ENCODE data around the gene SPAG17.

Gene SPAG17

GRCh38 chr1:118039170-118039569 is 145.9 kb downstream of the SPAG17 start:
- WGBS, 2 experiments (ENCODE audit: insufficient coverage in 2 of 2): no CpG with 5 or more reads among the region's 3 CpGs

GRCh38 chr1:118032883-118033282 is 152.1 kb downstream of the SPAG17 start:
- no peak overlapping the region for H3K4me3 ChIP-seq (ENCODE audit: extremely low read depth, insufficient read depth, low read length, poor library complexity, severe bottlenecking)
- H3K9me3 ChIP-seq (ENCODE audit: control insufficient read depth, low read length): no peaks in the 10 kb centered on the region
- H3K36me3 ChIP-seq (ENCODE audit: control insufficient read depth, insufficient read depth, low read length): no peaks in the 10 kb centered on the region
- H3K4me1 ChIP-seq (ENCODE audit: control insufficient read depth, insufficient read depth, low read length, poor library complexity, severe bottlenecking): no peaks in the 10 kb centered on the region
- 89 to 100% methylated on average over 1 of the region's 1 CpG for whole genome bisulfite sequencing, 2 experiments (ENCODE audit: insufficient coverage in 2 of 2)
- no peak overlapping the region for H3K27ac ChIP-seq (ENCODE audit: low read depth, low read length, severe bottlenecking)

More at GRCh38 chr1:118039170-118039569, 145.9 kb downstream of the SPAG17 start:
- H3K4me3 ChIP-seq (ENCODE audit: extremely low read depth, insufficient read depth, low read length, poor library complexity, severe bottlenecking): no peak overlapping the region
- H3K36me3 ChIP-seq (ENCODE audit: control insufficient read depth, insufficient read depth, low read length): no peaks in the 10 kb centered on the region
- H3K9me3 ChIP-seq (ENCODE audit: control insufficient read depth, low read length): no peaks in the 10 kb centered on the region
- H3K27ac ChIP-seq (ENCODE audit: low read depth, low read length, severe bottlenecking): no peak overlapping the region
- no peaks in the 10 kb centered on the region for H3K4me1 ChIP-seq (ENCODE audit: control insufficient read depth, insufficient read depth, low read length, poor library complexity, severe bottlenecking)

GRCh38 chr1:118028267-118028666 is 156.8 kb downstream of the SPAG17 start:
- Histone ChIP-seq H3K4me1 (ENCODE audit: control insufficient read depth, insufficient read depth, low read length, poor library complexity, severe bottlenecking) (no peaks in the 10 kb centered on the region), H3K4me3 (ENCODE audit: extremely low read depth, insufficient read depth, low read length, poor library complexity, severe bottlenecking) (no peak overlapping the region), H3K36me3 (ENCODE audit: control insufficient read depth, insufficient read depth, low read length) (no peaks in the 10 kb centered on the region), H3K27ac (ENCODE audit: low read depth, low read length, severe bottlenecking) (no peak overlapping the region), H3K9me3 (ENCODE audit: control insufficient read depth, low read length) (no peaks in the 10 kb centered on the region)
- WGBS, 2 experiments (ENCODE audit: insufficient coverage in 2 of 2): 75 to 77% methylated on average over 1 of the region's 1 CpG

GRCh38 chr1:118023199-118023598 is 161.8 kb downstream of the SPAG17 start:
- Histone ChIP-seq H3K4me3 (ENCODE audit: extremely low read depth, insufficient read depth, low read length, poor library complexity, severe bottlenecking) (no peak overlapping the region), H3K27ac (ENCODE audit: low read depth, low read length, severe bottlenecking) (no peak overlapping the region), H3K9me3 (ENCODE audit: control insufficient read depth, low read length) (no peaks in the 10 kb centered on the region), H3K36me3 (ENCODE audit: control insufficient read depth, insufficient read depth, low read length) (no peaks in the 10 kb centered on the region), H3K4me1 (ENCODE audit: control insufficient read depth, insufficient read depth, low read length, poor library complexity, severe bottlenecking) (no peaks in the 10 kb centered on the region)
- 58 to 60% methylated on average over 2 to 3 of the region's 3 CpGs for WGBS, 2 experiments (ENCODE audit: insufficient coverage in 2 of 2)

- no peaks in the 10 kb centered on the region for H3K9me3 ChIP-seq (ENCODE audit: control insufficient read depth, low read length)
- H3K36me3 ChIP-seq (ENCODE audit: control insufficient read depth, insufficient read depth, low read length): no peaks in the 10 kb centered on the region
- no CpG with 5 or more reads among the region's 1 CpG for WGBS, 2 experiments (ENCODE audit: insufficient coverage in 2 of 2)
- H3K4me1 ChIP-seq (ENCODE audit: control insufficient read depth, insufficient read depth, low read length, poor library complexity, severe bottlenecking): no peaks in the 10 kb centered on the region
- H3K27ac ChIP-seq (ENCODE audit: low read depth, low read length, severe bottlenecking): no peak overlapping the region
- H3K4me3 ChIP-seq (ENCODE audit: extremely low read depth, insufficient read depth, low read length, poor library complexity, severe bottlenecking): no peak overlapping the region
These were observed 163.4 kb downstream of the SPAG17 start for GRCh38 chr1:118021668-118022067.

- WGBS, 2 experiments (ENCODE audit: insufficient coverage in 2 of 2): no CpG with 5 or more reads among the region's 1 CpG
- H3K27ac ChIP-seq (ENCODE audit: low read depth, low read length, severe bottlenecking): no peak overlapping the region
- no peaks in the 10 kb centered on the region for H3K9me3 ChIP-seq (ENCODE audit: control insufficient read depth, low read length)
- H3K4me3 ChIP-seq (ENCODE audit: extremely low read depth, insufficient read depth, low read length, poor library complexity, severe bottlenecking): no peak overlapping the region
- no peaks in the 10 kb centered on the region for H3K4me1 ChIP-seq (ENCODE audit: control insufficient read depth, insufficient read depth, low read length, poor library complexity, severe bottlenecking)
- H3K36me3 ChIP-seq (ENCODE audit: control insufficient read depth, insufficient read depth, low read length): no peaks in the 10 kb centered on the region
These were observed 167.0 kb downstream of the SPAG17 start for GRCh38 chr1:118018060-118018459.

GRCh38 chr1:118013938-118014337 is 171.1 kb downstream of the SPAG17 start:
- no peak overlapping the region for H3K4me3 ChIP-seq (ENCODE audit: extremely low read depth, insufficient read depth, low read length, poor library complexity, severe bottlenecking)
- H3K9me3 ChIP-seq (ENCODE audit: control insufficient read depth, low read length): no peaks in the 10 kb centered on the region

GRCh38 chr1:118013336-118013735 is 171.7 kb downstream of the SPAG17 start:
- no peak overlapping the region for H3K27ac ChIP-seq (ENCODE audit: low read depth, low read length, severe bottlenecking)
- no peaks in the 10 kb centered on the region for H3K9me3 ChIP-seq (ENCODE audit: control insufficient read depth, low read length)
- 87 to 96% methylated on average over 2 to 3 of the region's 6 CpGs for WGBS, 2 experiments (ENCODE audit: insufficient coverage in 2 of 2)
- no peaks in the 10 kb centered on the region for H3K36me3 ChIP-seq (ENCODE audit: control insufficient read depth, insufficient read depth, low read length)
- no peak overlapping the region for H3K4me3 ChIP-seq (ENCODE audit: extremely low read depth, insufficient read depth, low read length, poor library complexity, severe bottlenecking)
- H3K4me1 ChIP-seq (ENCODE audit: control insufficient read depth, insufficient read depth, low read length, poor library complexity, severe bottlenecking): no peaks in the 10 kb centered on the region

More at GRCh38 chr1:118013938-118014337, 171.1 kb downstream of the SPAG17 start:
- H3K27ac ChIP-seq (ENCODE audit: low read depth, low read length, severe bottlenecking): no peak overlapping the region
- H3K4me1 ChIP-seq (ENCODE audit: control insufficient read depth, insufficient read depth, low read length, poor library complexity, severe bottlenecking): no peaks in the 10 kb centered on the region
- H3K36me3 ChIP-seq (ENCODE audit: control insufficient read depth, insufficient read depth, low read length): no peaks in the 10 kb centered on the region

GRCh38 chr1:118012515-118013124 is 172.4 kb downstream of the SPAG17 start:
- WGBS, 2 experiments (ENCODE audit: insufficient coverage in 2 of 2): 95% methylated on average over 5 to 6 of the region's 6 CpGs
- no peak overlapping the region for H3K4me3 ChIP-seq (ENCODE audit: extremely low read depth, insufficient read depth, low read length, poor library complexity, severe bottlenecking)
- H3K36me3 ChIP-seq (ENCODE audit: control insufficient read depth, insufficient read depth, low read length): no peaks in the 10 kb centered on the region
- H3K9me3 ChIP-seq (ENCODE audit: control insufficient read depth, low read length): no peaks in the 10 kb centered on the region
- no peak overlapping the region for H3K27ac ChIP-seq (ENCODE audit: low read depth, low read length, severe bottlenecking)
- no peaks in the 10 kb centered on the region for H3K4me1 ChIP-seq (ENCODE audit: control insufficient read depth, insufficient read depth, low read length, poor library complexity, severe bottlenecking)

- no peaks in the 10 kb centered on the region for H3K36me3 ChIP-seq (ENCODE audit: control insufficient read depth, insufficient read depth, low read length)
- no peak overlapping the region for H3K4me3 ChIP-seq (ENCODE audit: extremely low read depth, insufficient read depth, low read length, poor library complexity, severe bottlenecking)
- no peak overlapping the region for H3K27ac ChIP-seq (ENCODE audit: low read depth, low read length, severe bottlenecking)
- no peaks in the 10 kb centered on the region for H3K4me1 ChIP-seq (ENCODE audit: control insufficient read depth, insufficient read depth, low read length, poor library complexity, severe bottlenecking)
- 92 to 93% methylated on average over 5 to 6 of the region's 7 CpGs for WGBS, 2 experiments (ENCODE audit: insufficient coverage in 2 of 2)
- H3K9me3 ChIP-seq (ENCODE audit: control insufficient read depth, low read length): no peaks in the 10 kb centered on the region
These were observed 177.0 kb downstream of the SPAG17 start for GRCh38 chr1:118008011-118008410.

GRCh38 chr1:118007391-118007790 is 177.6 kb downstream of the SPAG17 start:
- no peaks in the 10 kb centered on the region for H3K9me3 ChIP-seq (ENCODE audit: control insufficient read depth, low read length)
- no CpG with 5 or more reads among the region's 2 CpGs for WGBS, 2 experiments (ENCODE audit: insufficient coverage in 2 of 2)
- no peak overlapping the region for H3K4me3 ChIP-seq (ENCODE audit: extremely low read depth, insufficient read depth, low read length, poor library complexity, severe bottlenecking)
- H3K4me1 ChIP-seq (ENCODE audit: control insufficient read depth, insufficient read depth, low read length, poor library complexity, severe bottlenecking): no peaks in the 10 kb centered on the region
- H3K36me3 ChIP-seq (ENCODE audit: control insufficient read depth, insufficient read depth, low read length): no peaks in the 10 kb centered on the region
- H3K27ac ChIP-seq (ENCODE audit: low read depth, low read length, severe bottlenecking): no peak overlapping the region

Measured in mesodermal cell (in vitro differentiated cells).